GM19438 (cell line): ENCODE results near the gene NUMB.

Experiments used
- ATAC-seq: cut with Tn5 transposase; IDR thresholded peaks from one replicate; pipeline ENCODE4 v1.9.1; 2021; ENCODE audit warnings: low read depth; ENCODE audit not compliant: unreplicated experiment

NUMB gene

GRCh38 chr14:73458183-73458976 is at the start of gene NUMB:
Gene NUMB (minus strand): TSS chr14:73458546. CDS start chr14:73355751, 102,795 bp downstream.
- ATAC-seq: peak; percentile 82

GRCh38 chr14:73503648-73504047 is 45.3 kb upstream of the NUMB start:
- no peak for ATAC-seq

GRCh38 chr14:73502017-73502619 is 43.8 kb upstream of the NUMB start:
- ATAC-seq: no peak

GRCh38 chr14:73500360-73500759 is 42.0 kb upstream of the NUMB start:
- no peak for ATAC-seq

- ATAC-seq: no peak
These were observed 36.2 kb upstream of the NUMB start for GRCh38 chr14:73494593-73494992.

- no peak for ATAC-seq
These were observed 34.3 kb upstream of the NUMB start for GRCh38 chr14:73492670-73493069.

GRCh38 chr14:73492043-73492552 is 33.8 kb upstream of the NUMB start:
- ATAC-seq: no peak

GRCh38 chr14:73491256-73492042 is 33.1 kb upstream of the NUMB start:
- ATAC-seq: peak; percentile 59

- ATAC-seq: no peak
These were observed 31.3 kb upstream of the NUMB start for GRCh38 chr14:73489481-73490175.

- ATAC-seq: no peak
These were observed 20.3 kb upstream of the NUMB start for GRCh38 chr14:73478684-73479083.

- no peak for ATAC-seq
These were observed 19.4 kb upstream of the NUMB start for GRCh38 chr14:73477618-73478266.

GRCh38 chr14:73476451-73476931 is 18.1 kb upstream of the NUMB start:
- ATAC-seq: no peak

GRCh38 chr14:73474952-73475351 is 16.6 kb upstream of the NUMB start:
- no peak for ATAC-seq

- no peak for ATAC-seq
These were observed 14.1 kb upstream of the NUMB start for GRCh38 chr14:73472185-73473114.

GRCh38 chr14:73471582-73472184 is 13.3 kb upstream of the NUMB start:
- ATAC-seq: no peak

- no peak for ATAC-seq
These were observed 10.6 kb upstream of the NUMB start for GRCh38 chr14:73468828-73469375.

GRCh38 chr14:73467800-73468199 is 9.5 kb upstream of the NUMB start:
- ATAC-seq: no peak

- ATAC-seq: no peak
These were observed 9.0 kb upstream of the NUMB start for GRCh38 chr14:73467377-73467776.
